Hepatocyte (in vitro differentiated cells): Measurements from ENCODE around the gene RPP14. TPM values are rescaled to one million over a fixed set of nuclear protein-coding genes. Genes with fewer than 3 reads are reported as not detected.
"Not testable (repeated sequence)": the region's sequence is repeated elsewhere in the genome, so short reads cannot be mapped to it uniquely, and the experiment has no call there.

Source experiments
- DNase-seq: peaks from one replicate; pipeline ENCODE4 v3.0.0-alpha.2; 2016; ENCODE audit warnings: low spot score
- H2AFZ ChIP-seq: fragments of 200-600 bp; sonication (generic); 2 replicates; pipeline ENCODE4 v1.6.0; 2016; ENCODE audit warnings: antibody characterized with exemption, mild to moderate bottlenecking
- H3K27ac ChIP-seq: fragments of 200-600 bp; sonication (generic); 2 replicates; pipeline ENCODE4 v1.5.1; 2016; ENCODE audit warnings: mild to moderate bottlenecking
- H3K27me3 ChIP-seq: fragments of 200-600 bp; sonication (generic); 2 replicates; pipeline ENCODE4 v1.6.1; 2016
- H3K36me3 ChIP-seq: fragments of 200-600 bp; sonication (generic); replicated peaks from 2 replicates; pipeline ENCODE4 v1.5.1; 2016; ENCODE audit warnings: low read depth; ENCODE audit not compliant: insufficient read depth
- H3K4me1 ChIP-seq: fragments of 200-600 bp; sonication (generic); 2 replicates; pipeline ENCODE4 v1.5.1; 2016; ENCODE audit warnings: mild to moderate bottlenecking, moderate library complexity; ENCODE audit not compliant: insufficient read depth
- H3K4me2 ChIP-seq: fragments of 200-600 bp; sonication (generic); 2 replicates; pipeline ENCODE4 v1.6.0; 2016
- H3K4me3 ChIP-seq: fragments of 200-600 bp; sonication (generic); 2 replicates; pipeline ENCODE4 v1.5.1; 2016; ENCODE audit warnings: mild to moderate bottlenecking
- H3K79me2 ChIP-seq: fragments of 200-600 bp; sonication (generic); 2 replicates; pipeline ENCODE4 v1.6.0; 2017; ENCODE audit warnings: mild to moderate bottlenecking
- H3K9me2 ChIP-seq: fragments of 200-600 bp; sonication (generic); replicated peaks from 2 replicates; pipeline ENCODE4 v1.6.0; 2017; ENCODE audit warnings: mild to moderate bottlenecking; ENCODE audit not compliant: insufficient read depth
- H3K9me3 ChIP-seq: fragments of 200-600 bp; sonication (generic); 2 replicates; pipeline ENCODE4 v1.5.1; 2016; ENCODE audit warnings: low read depth, mild to moderate bottlenecking
- H4K20me1 ChIP-seq: fragments of 200-600 bp; sonication (generic); 2 replicates; pipeline ENCODE4 v1.6.0; 2016; ENCODE audit warnings: mild to moderate bottlenecking; ENCODE audit not compliant: insufficient read depth, poor library complexity, severe bottlenecking
- EZH2 ChIP-seq: fragments of 200-600 bp; sonication (generic); IDR thresholded peaks from 2 replicates; pipeline ENCODE4 v1.6.1; 2016; ENCODE audit warnings: antibody characterized with exemption, mild to moderate bottlenecking, borderline replicate concordance
- EZH2phosphoT487 ChIP-seq: fragments of 200-600 bp; sonication (generic); IDR thresholded peaks from one replicate; pipeline ENCODE4 v1.6.1; 2018; ENCODE audit warnings: antibody characterized with exemption, mild to moderate bottlenecking, low read depth, moderate library complexity; ENCODE audit not compliant: unreplicated experiment, severe bottlenecking
- WGBS: methylation state at CpG from one replicate; pipeline ENCODE4 v1.1.6; 2016; ENCODE audit warnings: low lambda C conversion rate; ENCODE audit errors: missing lambda C conversion rate; 5-methylcytosine and 5-hydroxymethylcytosine counted together
- polyA plus RNA-seq: library from polyadenylated mRNA; unstranded; fragments of >200 nt; fragmentation: Nextera tagmentation; extraction: Ambion mirVana; gene quantifications from 2 replicates; pipeline ENCODE4 v1.2.1, GENCODE V29; 2016
- total RNA-seq: library from RNA; depleted of rRNA; stranded (reverse); fragments of >200 nt; gene quantifications from 2 replicates; pipeline ENCODE4 v1.2.3, GENCODE V29; 2014
- TF ChIP-seq, protein P1 (sequence below): fragments of 200-600 bp; sonication (generic); IDR thresholded peaks from 2 replicates; pipeline ENCODE4 v1.5.1; 2016; ENCODE audit warnings: antibody characterized with exemption, mild to moderate bottlenecking; ENCODE audit not compliant: poor library complexity

Gene RPP14
- total and polyA plus RNA-seq, 2 experiments from 2014 or later, result 14.0 to 18.5 TPM

DNA sequence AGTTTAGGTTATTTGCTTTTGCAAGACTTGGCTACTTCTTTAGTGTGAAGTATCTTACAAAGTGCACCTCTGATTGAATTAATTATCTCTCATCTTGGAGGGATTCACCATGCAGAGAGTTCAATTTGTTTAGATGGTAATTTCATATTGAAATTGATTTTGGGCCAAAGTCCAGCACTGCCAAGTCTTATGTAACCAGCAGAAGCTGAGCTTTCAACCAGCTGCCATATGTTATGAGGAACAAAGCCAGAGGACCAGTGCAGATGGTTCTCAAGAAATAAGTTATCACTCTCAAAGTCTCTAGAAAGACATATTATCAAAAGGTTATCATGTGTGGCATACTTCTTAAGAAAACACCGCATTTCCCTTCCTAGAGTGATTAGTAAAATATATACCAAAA lies 39.5 kb upstream of the RPP14 start:
- DNase-seq, result no peak
- TF ChIP-seq EZH2 (no peak), EZH2phosphoT487 (no peak)
- TF ChIP-seq, protein P1, sequence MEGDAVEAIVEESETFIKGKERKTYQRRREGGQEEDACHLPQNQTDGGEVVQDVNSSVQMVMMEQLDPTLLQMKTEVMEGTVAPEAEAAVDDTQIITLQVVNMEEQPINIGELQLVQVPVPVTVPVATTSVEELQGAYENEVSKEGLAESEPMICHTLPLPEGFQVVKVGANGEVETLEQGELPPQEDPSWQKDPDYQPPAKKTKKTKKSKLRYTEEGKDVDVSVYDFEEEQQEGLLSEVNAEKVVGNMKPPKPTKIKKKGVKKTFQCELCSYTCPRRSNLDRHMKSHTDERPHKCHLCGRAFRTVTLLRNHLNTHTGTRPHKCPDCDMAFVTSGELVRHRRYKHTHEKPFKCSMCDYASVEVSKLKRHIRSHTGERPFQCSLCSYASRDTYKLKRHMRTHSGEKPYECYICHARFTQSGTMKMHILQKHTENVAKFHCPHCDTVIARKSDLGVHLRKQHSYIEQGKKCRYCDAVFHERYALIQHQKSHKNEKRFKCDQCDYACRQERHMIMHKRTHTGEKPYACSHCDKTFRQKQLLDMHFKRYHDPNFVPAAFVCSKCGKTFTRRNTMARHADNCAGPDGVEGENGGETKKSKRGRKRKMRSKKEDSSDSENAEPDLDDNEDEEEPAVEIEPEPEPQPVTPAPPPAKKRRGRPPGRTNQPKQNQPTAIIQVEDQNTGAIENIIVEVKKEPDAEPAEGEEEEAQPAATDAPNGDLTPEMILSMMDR, result no peak

DNA sequence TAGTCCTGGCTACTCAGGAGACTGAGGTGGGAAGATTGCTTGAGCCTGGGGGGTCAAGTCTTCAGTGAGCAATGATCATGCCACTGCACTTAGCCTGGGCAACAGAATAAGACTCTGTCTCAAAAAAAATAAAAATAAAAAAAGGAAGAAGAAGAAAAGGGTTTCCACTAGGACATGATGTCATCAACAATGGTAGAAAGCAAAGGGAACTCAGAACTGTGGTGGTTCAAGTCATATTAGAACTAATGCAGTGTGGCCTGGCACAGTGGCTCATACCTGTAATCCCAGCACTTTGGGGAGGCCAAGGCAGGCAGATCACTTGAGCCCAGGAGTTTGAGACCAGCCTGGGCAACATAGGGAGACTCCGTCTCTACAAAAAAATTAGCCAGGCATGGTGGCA lies 38.5 kb upstream of the RPP14 start:
- not testable (repeated sequence) for H4K20me1 ChIP-seq, H3K9me2 ChIP-seq, DNase-seq, H3K4me3 ChIP-seq, H2AFZ ChIP-seq, H3K4me1 ChIP-seq, H3K27ac ChIP-seq, H3K27me3 ChIP-seq, H3K79me2 ChIP-seq, H3K36me3 ChIP-seq, H3K4me2 ChIP-seq, H3K9me3 ChIP-seq
- WGBS, result 100% methylated on average over 1 of the region's 1 CpG

More for the DNA sequence above, 39.5 kb upstream of the RPP14 start:
- Histone ChIP-seq H3K4me2 (no peak overlapping the region), H3K9me3 (no peaks in the 10 kb centered on the region), H2AFZ (no peak overlapping the region), H3K4me3 (no peak overlapping the region), H3K36me3 (no peaks in the 10 kb centered on the region), H3K4me1 (no peaks in the 10 kb centered on the region), H3K27me3 (no peaks in the 10 kb centered on the region), H4K20me1 (no peaks in the 10 kb centered on the region), H3K27ac (no peak overlapping the region), H3K79me2 (no peaks in the 10 kb centered on the region), H3K9me2 (no peaks in the 10 kb centered on the region)
- 97% methylated on average over 1 of the region's 1 CpG for WGBS

DNA sequence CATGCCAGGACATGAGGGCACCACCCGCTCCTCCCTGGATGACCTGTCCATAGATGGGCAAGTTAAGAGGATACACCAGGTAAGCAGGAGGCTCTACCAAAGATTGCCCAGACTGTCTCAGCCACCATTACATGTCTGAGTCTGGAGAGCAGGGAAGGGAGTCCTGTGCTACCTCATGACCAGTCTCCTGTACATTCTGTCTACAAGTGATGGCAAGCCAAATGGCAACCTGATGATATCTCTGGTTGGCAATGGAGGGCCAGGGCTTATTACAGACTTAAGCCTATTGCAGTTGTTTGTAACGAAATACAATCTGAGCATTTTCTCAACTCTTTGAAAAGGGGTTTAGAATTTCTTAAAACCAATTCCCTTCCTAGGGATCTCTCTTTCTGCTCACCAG lies 36.7 kb upstream of the RPP14 start:
- DNase-seq, result no peak
- Histone ChIP-seq H3K79me2 (no peaks in the 10 kb centered on the region), H3K9me3 (no peaks in the 10 kb centered on the region), H3K4me3 (no peak overlapping the region), H3K27me3 (no peaks in the 10 kb centered on the region), H3K4me2 (no peak overlapping the region), H3K36me3 (no peaks in the 10 kb centered on the region), H3K27ac (no peak overlapping the region), H3K4me1 (no peaks in the 10 kb centered on the region), H2AFZ (no peak overlapping the region), H4K20me1 (no peaks in the 10 kb centered on the region), H3K9me2 (no peaks in the 10 kb centered on the region)
- TF ChIP-seq EZH2phosphoT487 (no peak), EZH2 (no peak)
- TF ChIP-seq, protein P1, result no peak
- WGBS, result 90% methylated on average over 2 of the region's 2 CpGs

DNA sequence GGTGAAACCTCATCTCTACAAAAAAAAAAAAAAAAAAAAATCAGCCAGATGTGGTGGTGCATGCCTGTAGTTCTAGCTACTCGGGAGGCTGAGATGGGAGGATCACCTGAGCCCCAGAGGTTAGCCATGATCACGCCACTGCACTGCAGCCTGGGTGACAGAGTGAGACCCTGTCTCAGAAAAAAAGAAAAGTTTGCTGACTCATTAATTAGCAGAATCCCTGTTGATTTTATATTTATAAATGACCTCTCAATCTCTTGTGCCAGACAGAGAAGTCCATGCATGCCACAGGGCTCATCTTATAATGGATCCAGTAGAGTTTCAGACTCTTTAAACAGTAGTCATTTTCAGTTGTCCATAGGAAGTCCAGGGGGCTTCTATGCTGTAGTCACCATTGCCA lies 35.6 kb upstream of the RPP14 start:
- Histone ChIP-seq H3K4me2 (no peak overlapping the region), H3K27me3 (no peaks in the 10 kb centered on the region), H3K9me2 (no peaks in the 10 kb centered on the region), H3K27ac (no peak overlapping the region), H3K79me2 (no peaks in the 10 kb centered on the region), H3K4me3 (no peak overlapping the region), H2AFZ (no peak overlapping the region), H4K20me1 (no peaks in the 10 kb centered on the region), H3K4me1 (no peaks in the 10 kb centered on the region), H3K36me3 (no peaks in the 10 kb centered on the region), H3K9me3 (no peaks in the 10 kb centered on the region)
- 97% methylated on average over 2 of the region's 2 CpGs for WGBS
- no peak for DNase-seq
- TF ChIP-seq EZH2phosphoT487 (no peak), EZH2 (no peak)
- TF ChIP-seq, protein P1, result no peak
